Measurements from ENCODE around the gene PLAAT5. TPM values are rescaled to one million over a fixed set of nuclear protein-coding genes. Genes with fewer than 3 reads are reported as not detected.

The PLAAT5 gene
- total and polyA plus RNA-seq, 8 donors: 0.49 to 4.6 (median 1.1) TPM

DNA sequence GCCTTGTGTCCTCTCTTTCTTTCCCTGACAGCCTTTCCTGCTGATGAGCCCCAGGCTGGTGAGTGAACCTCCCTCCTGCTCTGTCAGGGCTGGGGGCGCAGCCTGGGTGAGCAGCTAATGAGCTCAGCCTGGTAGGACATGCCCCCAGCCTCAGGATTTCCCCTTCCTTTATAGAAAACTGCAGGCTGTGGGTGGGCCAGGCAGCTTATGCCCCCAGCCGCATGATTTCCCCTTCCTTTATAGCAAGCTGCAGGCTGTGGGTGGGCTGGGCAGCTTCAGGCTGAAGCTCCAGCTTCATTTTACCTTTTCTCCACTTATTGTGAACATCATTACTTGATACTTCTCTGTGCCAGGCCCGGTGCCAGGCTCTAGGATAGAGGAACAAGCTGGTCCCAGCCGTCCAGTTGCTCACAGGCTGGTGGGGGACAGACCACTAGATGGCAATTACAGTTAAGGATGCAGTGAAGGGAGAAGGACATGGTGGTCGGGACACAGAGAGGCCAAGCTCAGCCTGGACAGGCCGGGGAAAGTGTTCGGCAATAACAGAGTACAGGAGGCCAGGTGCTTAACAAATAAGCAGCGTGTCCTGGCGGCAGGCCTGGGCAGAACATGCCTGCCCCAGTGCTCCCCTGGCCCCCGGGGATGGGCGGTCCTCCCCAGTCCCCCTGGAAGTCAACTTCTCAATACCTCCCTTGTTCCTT, 20.2 kb upstream of the PLAAT5 start:
- Histone ChIP-seq H3K9me3 (no peaks in the 10 kb centered on the region), H3K27ac (no peak overlapping the region), H3K27me3 (no peaks in the 10 kb centered on the region), H3K4me3 (no peak overlapping the region), H3K36me3 (peaks cover 0 to 10% of the 10 kb centered on the region in 2 donors), H3K4me1 (peaks cover 0 to 21% of the 10 kb centered on the region in 2 donors)
- TF ChIP-seq, protein P1, sequence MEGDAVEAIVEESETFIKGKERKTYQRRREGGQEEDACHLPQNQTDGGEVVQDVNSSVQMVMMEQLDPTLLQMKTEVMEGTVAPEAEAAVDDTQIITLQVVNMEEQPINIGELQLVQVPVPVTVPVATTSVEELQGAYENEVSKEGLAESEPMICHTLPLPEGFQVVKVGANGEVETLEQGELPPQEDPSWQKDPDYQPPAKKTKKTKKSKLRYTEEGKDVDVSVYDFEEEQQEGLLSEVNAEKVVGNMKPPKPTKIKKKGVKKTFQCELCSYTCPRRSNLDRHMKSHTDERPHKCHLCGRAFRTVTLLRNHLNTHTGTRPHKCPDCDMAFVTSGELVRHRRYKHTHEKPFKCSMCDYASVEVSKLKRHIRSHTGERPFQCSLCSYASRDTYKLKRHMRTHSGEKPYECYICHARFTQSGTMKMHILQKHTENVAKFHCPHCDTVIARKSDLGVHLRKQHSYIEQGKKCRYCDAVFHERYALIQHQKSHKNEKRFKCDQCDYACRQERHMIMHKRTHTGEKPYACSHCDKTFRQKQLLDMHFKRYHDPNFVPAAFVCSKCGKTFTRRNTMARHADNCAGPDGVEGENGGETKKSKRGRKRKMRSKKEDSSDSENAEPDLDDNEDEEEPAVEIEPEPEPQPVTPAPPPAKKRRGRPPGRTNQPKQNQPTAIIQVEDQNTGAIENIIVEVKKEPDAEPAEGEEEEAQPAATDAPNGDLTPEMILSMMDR (IDR thresholded peaks at IDR 0.05): no peak
- DNase-seq (no peak), ATAC-seq (no peak)
- intact Hi-C loops (cut with DNase I): no loop called here

DNA sequence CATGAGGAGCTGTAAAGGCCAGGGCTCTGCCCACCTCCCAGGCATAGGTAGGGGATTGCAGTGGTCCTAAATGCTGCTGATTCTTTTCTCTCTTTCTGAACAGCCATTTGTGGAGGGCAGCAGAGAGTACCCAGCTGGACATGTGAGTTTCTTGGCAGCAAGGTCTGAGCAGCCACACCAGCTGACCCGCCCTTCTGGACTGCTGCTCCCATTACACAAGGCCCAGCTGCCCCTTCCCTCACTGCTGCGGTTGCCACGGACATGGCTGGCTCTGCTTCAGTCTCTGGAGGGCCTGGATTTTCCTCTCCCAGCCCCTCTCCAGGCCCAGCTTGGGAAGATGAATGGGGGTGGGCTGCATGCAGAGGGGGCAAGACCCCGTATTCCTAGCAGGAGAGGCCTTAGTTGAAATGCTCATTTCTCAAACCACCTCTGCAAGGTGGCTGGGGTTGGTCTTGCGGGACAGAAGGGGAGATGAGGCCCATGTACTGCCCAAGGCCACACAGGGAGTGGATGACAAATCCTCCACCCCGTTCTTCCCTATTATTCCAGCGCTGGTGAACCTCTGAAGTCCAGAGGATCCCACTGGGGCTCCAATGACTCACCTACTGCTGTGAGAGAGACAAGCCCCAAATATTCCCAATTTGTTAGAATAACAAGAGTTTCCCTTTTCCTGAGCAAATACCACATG, 19.5 kb upstream of the PLAAT5 start:
- Histone ChIP-seq H3K27me3 (no peaks in the 10 kb centered on the region), H3K27ac (no peak overlapping the region), H3K9me3 (no peaks in the 10 kb centered on the region), H3K36me3 (peaks cover 0 to 10% of the 10 kb centered on the region in 2 donors), H3K4me1 (peaks cover 0 to 28% of the 10 kb centered on the region in 2 donors), H3K4me3 (no peak overlapping the region)
- DNase-seq (peak in 1 of 4 donors; percentile 37), ATAC-seq (peak; percentile 73)
- intact Hi-C loops (cut with DNase I): no loop called here
- TF ChIP-seq, protein P1 (IDR thresholded peaks at IDR 0.05): no peak

DNA sequence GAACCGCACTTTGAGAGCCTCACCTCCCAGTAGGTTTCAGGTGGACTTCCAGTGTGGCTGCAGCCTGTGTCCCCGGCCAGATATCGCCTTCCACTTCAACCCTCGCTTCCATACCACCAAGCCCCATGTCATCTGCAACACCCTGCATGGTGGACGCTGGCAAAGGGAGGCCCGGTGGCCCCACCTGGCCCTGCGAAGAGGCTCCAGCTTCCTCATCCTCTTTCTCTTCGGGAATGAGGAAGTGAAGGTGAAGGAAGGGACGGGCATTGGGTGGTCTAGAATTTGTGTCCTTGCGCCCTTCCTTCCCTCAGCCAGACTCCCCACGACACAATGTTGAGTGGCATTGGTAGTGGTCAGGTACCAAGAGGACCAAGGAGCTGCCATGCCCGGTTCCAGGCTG, 17.8 kb upstream of the PLAAT5 start:
- Histone ChIP-seq H3K27me3 (no peaks in the 10 kb centered on the region), H3K4me3 (no peak overlapping the region), H3K9me3 (no peaks in the 10 kb centered on the region), H3K27ac (no peak overlapping the region), H3K4me1 (peaks cover 0 to 46% of the 10 kb centered on the region in 2 donors), H3K36me3 (peaks cover 0 to 6% of the 10 kb centered on the region in 2 donors)
- ATAC-seq: no peak
- DNase-seq: peak in 1 of 4 donors; percentile 73
- intact Hi-C loops (cut with DNase I): no loop called here
- TF ChIP-seq, protein P1 (IDR thresholded peaks at IDR 0.05): no peak

DNA sequence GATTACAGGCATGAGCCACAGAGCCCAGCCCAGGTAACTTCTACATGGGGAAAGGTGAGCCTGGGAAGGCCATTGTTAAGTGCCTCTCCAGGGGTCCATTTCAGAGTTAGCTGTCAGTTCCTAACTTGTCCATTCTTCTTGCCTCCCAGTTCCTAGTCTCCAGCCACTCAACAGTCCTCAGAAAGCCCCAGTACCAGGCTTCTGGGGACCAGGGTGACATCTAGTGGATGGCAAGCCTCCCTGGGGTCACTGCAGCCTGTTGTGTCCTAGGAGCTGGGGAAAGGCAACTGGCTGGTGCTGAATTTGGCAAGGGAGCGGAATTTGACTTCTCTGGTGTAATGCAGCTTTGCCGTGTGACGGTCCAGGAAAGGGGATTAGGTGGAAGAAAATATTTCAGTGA, 17.0 kb upstream of the PLAAT5 start:
- peaks cover 0 to 3% of the 10 kb centered on the region in 2 donors for H3K36me3 ChIP-seq
- no peaks in the 10 kb centered on the region for H3K9me3 ChIP-seq
- ATAC-seq: peak; percentile 81
- no peaks in the 10 kb centered on the region for H3K27me3 ChIP-seq
- H3K4me3 ChIP-seq: no peak overlapping the region
- H3K4me1 ChIP-seq: peaks cover 0 to 52% of the 10 kb centered on the region in 2 donors
- DNase-seq: peak in 1 of 4 donors; percentile 33
- peak overlapping the region in 1 of 2 donors; percentile 86 for H3K27ac ChIP-seq
- intact Hi-C loops (cut with DNase I): no loop called here
- TF ChIP-seq, protein P1 (IDR thresholded peaks at IDR 0.05): peak; percentile 15 to 44

DNA sequence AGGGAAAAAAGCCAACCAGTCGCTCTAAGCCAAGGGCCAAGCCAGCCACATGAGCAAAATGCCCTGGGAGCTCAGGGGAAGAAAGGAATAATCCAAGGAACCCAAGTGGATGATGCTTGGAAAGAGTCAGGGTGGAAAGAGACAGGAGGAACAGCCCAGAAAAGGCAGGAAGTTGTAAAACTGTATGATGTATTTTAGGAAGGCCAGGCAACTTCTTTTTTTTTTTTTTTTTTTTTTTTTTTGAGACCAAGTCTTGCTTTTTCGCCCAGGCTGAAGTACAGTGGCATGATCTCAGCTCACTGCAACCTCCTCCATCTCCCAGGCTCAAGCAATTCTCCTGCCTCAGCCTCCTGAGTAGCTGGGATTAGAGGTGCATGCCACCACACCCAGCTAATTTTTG, 16.5 kb upstream of the PLAAT5 start:
- peaks cover 0 to 3% of the 10 kb centered on the region in 2 donors for H3K36me3 ChIP-seq
- ATAC-seq: no peak
- DNase-seq: no peak
- H3K4me3 ChIP-seq: no peak overlapping the region
- no peaks in the 10 kb centered on the region for H3K27me3 ChIP-seq
- peak overlapping the region in 1 of 2 donors; percentile 86 for H3K27ac ChIP-seq
- TF ChIP-seq, protein P1 (IDR thresholded peaks at IDR 0.05): no peak
- intact Hi-C loops (cut with DNase I): no loop called here
- H3K4me1 ChIP-seq: peaks cover 0 to 57% of the 10 kb centered on the region in 2 donors
- no peaks in the 10 kb centered on the region for H3K9me3 ChIP-seq
